Cardiac muscle cell (in vitro differentiated cells and primary cell): Measurements from ENCODE around the gene MCRS1. TPM values are rescaled to one million over a fixed set of nuclear protein-coding genes. Genes with fewer than 3 reads are reported as not detected.

Source experiments
- DNase-seq, 2 donors: peaks; one replicate each; pipeline versions ENCODE4 v3.0.0 to v3.0.0-alpha.2; 2010 to 2017; ENCODE audit warnings: low read depth in 1 of 2, low spot score in 1 of 2
- H3K27ac ChIP-seq: fragments of 200-600 bp; sonication (generic); 2 replicates; pipeline ENCODE4 v1.5.1; 2016
- H3K27me3 ChIP-seq: fragments of 200-600 bp; sonication (generic); 2 replicates; pipeline ENCODE4 v1.6.0; 2016; ENCODE audit warnings: control low read depth
- H3K36me3 ChIP-seq: fragments of 200-600 bp; sonication (generic); 2 replicates; pipeline ENCODE4 v1.5.1; 2016; ENCODE audit warnings: control low read depth
- H3K4me1 ChIP-seq: fragments of 200-600 bp; sonication (generic); 2 replicates; pipeline ENCODE4 v1.8.1; 2017; ENCODE audit warnings: low read depth, mild to moderate bottlenecking, mixed run types
- H3K4me3 ChIP-seq: fragments of 200-600 bp; sonication (generic); 2 replicates; pipeline ENCODE4 v1.5.1; 2016; ENCODE audit warnings: mild to moderate bottlenecking
- H3K9me3 ChIP-seq: fragments of 200-600 bp; sonication (generic); 2 replicates; pipeline ENCODE4 v1.5.1; 2017; ENCODE audit warnings: low read depth, mild to moderate bottlenecking, control low read depth
- CTCF ChIP-seq: IDR thresholded peaks from 2 replicates; pipeline ENCODE4 v1.5.1; 2012; ENCODE audit warnings: low read depth, mild to moderate bottlenecking, low read length
- polyA plus RNA-seq: library from polyadenylated mRNA; unstranded; fragments of >200 nt; fragmentation: Nextera tagmentation; extraction: Ambion mirVana; gene quantifications from 2 replicates; pipeline ENCODE4 v1.2.1, GENCODE V29; 2016
- total RNA-seq: library from RNA; depleted of rRNA; stranded (reverse); fragments of >200 nt; gene quantifications from 2 replicates; pipeline ENCODE4 v1.2.3, GENCODE V29; 2016

MCRS1 gene
- total and polyA plus RNA-seq, 2 experiments from 2014 or later: 75.6 to 104 TPM

GRCh38 chr12:49543221-49543913 is 24.6 kb downstream of the MCRS1 start:
- Histone ChIP-seq H3K4me1 (no peaks in the 10 kb centered on the region), H3K36me3 (no peaks in the 10 kb centered on the region), H3K27ac (no peak overlapping the region), H3K4me3 (no peak overlapping the region), H3K9me3 (no peaks in the 10 kb centered on the region), H3K27me3 (peaks cover 99% of the 10 kb centered on the region)
- no peak for DNase-seq
- no peak for TF ChIP-seq CTCF

DNA sequence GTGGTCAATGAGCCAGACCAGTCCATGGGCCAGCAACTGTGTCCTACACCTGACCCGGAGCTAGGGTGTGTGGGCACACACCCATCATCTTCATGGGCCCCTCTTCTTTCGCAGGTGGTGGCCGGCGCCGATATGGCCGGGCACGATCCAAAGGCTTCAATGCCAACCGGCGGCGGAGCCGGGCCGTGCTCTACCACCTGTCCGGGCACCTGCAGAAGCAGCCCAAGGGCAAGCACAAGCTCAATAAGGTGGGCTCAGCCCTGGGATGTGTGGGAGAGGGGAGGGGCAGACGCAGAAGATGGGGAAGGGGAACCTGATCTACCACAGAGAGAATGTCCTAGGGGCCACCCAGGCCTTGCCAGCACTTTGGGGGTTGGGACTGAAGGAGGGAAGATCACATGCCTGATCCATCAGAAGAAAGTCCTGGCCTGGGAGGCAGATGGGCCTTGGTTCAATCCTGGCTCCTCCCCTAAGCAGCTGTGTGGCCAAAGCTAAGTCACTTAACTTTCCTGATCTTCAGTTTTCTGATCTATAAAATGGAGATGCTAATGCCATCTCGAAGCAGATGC is 25.3 kb downstream of the MCRS1 start:
- Histone ChIP-seq H3K27me3 (peaks cover 99% of the 10 kb centered on the region), H3K9me3 (no peaks in the 10 kb centered on the region), H3K36me3 (no peaks in the 10 kb centered on the region), H3K4me3 (no peak overlapping the region), H3K4me1 (peaks cover 4% of the 10 kb centered on the region), H3K27ac (no peak overlapping the region)
- DNase-seq: no peak
- TF ChIP-seq CTCF: no peak

GRCh38 chr12:49541911-49542505 is 25.9 kb downstream of the MCRS1 start:
- no peak for DNase-seq
- peaks cover 4% of the 10 kb centered on the region for H3K4me1 ChIP-seq

DNA sequence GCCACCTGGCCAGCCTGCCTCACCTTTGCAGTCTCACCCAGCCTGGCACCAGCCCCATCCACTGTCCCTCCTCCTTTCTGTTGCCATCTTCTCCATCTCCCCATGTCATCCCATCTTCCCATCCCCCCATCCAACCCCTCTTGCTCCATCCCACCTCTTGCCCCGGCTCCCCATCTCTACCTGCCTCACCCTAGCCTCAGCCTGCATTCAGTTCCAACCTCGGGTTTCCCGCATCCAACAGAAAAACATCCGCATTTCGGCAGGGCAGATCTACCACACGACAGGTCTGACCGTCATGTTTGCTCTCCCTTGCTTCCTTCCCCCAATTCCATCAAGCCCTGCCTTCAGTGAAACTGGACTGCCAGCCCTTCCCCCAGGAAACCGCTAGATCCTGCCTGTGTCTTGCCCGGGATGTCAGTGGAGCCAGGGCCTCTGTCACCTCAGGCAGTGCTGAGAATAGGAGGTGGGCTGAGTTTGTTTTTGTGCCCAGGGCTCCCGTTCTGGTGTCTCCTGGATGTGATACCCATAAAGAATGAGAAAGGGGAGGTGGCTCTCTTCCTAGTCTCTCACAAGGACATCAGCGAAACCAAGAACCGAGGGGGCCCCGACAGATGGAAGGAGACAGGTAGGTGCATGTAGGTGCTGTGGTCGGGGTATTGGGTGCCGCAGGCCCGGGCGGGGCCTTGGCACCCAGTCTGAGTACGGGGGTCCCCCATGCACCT is 26.6 kb downstream of the MCRS1 start:
- peaks cover 99% of the 10 kb centered on the region for H3K27me3 ChIP-seq
- no peak for TF ChIP-seq CTCF
- DNase-seq: peak in 1 of 2 donors; percentile 8

More at GRCh38 chr12:49541911-49542505, 25.9 kb downstream of the MCRS1 start:
- peaks cover 99% of the 10 kb centered on the region for H3K27me3 ChIP-seq
- no peaks in the 10 kb centered on the region for H3K9me3 ChIP-seq
- no peak for TF ChIP-seq CTCF
- no peaks in the 10 kb centered on the region for H3K36me3 ChIP-seq
- no peak overlapping the region for H3K4me3 ChIP-seq
- H3K27ac ChIP-seq: no peak overlapping the region

GRCh38 chr12:49540229-49541139 is 27.5 kb downstream of the MCRS1 start:
- H3K4me3 ChIP-seq: no peak overlapping the region
- peaks cover 99% of the 10 kb centered on the region for H3K27me3 ChIP-seq
- H3K9me3 ChIP-seq: no peaks in the 10 kb centered on the region
- no peak overlapping the region for H3K27ac ChIP-seq
- H3K36me3 ChIP-seq: no peaks in the 10 kb centered on the region
- peaks cover 4% of the 10 kb centered on the region for H3K4me1 ChIP-seq
- DNase-seq: peak in 1 of 2 donors; percentile 1
- no peak for TF ChIP-seq CTCF

More for the DNA sequence above, 26.6 kb downstream of the MCRS1 start:
- Histone ChIP-seq H3K4me3 (no peak overlapping the region), H3K9me3 (no peaks in the 10 kb centered on the region), H3K36me3 (no peaks in the 10 kb centered on the region), H3K4me1 (peaks cover 4% of the 10 kb centered on the region), H3K27ac (no peak overlapping the region)
